ENCODE results near the gene NCKAP5. TPM values are rescaled to one million over a fixed set of nuclear protein-coding genes. Genes with fewer than 3 reads are reported as not detected.

Gene NCKAP5
- total RNA-seq, 1 donor from 2014 or later = 27.9 TPM

DNA sequence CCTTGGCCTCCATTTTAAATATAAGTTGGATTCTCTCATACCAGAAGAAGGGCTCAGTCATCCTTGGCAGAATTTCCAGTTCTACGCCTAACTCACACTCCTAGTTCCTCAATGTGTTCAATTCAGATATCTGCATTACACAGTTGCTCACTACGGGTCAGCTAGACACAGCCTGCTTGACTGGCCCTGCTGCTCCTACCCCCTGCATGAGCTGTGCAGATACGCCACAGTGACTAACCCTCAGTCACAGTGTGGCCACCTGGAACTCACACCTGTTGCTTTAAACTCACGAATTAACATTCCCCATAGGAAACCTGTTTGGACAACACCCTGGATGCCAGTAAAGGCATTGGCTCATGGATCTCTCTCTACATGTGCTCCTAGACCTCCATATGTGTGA is 429.6 kb downstream of the NCKAP5 start:
- no peak for DNase-seq (ENCODE audit: low read depth, low spot score)
- Mint-ChIP-seq H3K9me3 (no peaks in the 10 kb centered on the region), H3K27ac (ENCODE audit: unreplicated experiment) (peak overlapping the region; percentile 16), H3K27me3 (ENCODE audit: low read depth) (no peaks in the 10 kb centered on the region), H3K4me3 (no peak overlapping the region), H3K4me1 (peaks cover 41% of the 10 kb centered on the region), H3K36me3 (ENCODE audit: low read depth) (peaks cover 3% of the 10 kb centered on the region)
- TF ChIP-seq, protein P1, sequence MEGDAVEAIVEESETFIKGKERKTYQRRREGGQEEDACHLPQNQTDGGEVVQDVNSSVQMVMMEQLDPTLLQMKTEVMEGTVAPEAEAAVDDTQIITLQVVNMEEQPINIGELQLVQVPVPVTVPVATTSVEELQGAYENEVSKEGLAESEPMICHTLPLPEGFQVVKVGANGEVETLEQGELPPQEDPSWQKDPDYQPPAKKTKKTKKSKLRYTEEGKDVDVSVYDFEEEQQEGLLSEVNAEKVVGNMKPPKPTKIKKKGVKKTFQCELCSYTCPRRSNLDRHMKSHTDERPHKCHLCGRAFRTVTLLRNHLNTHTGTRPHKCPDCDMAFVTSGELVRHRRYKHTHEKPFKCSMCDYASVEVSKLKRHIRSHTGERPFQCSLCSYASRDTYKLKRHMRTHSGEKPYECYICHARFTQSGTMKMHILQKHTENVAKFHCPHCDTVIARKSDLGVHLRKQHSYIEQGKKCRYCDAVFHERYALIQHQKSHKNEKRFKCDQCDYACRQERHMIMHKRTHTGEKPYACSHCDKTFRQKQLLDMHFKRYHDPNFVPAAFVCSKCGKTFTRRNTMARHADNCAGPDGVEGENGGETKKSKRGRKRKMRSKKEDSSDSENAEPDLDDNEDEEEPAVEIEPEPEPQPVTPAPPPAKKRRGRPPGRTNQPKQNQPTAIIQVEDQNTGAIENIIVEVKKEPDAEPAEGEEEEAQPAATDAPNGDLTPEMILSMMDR (conservative IDR thresholded peaks at IDR 0.05) = no peak

DNA sequence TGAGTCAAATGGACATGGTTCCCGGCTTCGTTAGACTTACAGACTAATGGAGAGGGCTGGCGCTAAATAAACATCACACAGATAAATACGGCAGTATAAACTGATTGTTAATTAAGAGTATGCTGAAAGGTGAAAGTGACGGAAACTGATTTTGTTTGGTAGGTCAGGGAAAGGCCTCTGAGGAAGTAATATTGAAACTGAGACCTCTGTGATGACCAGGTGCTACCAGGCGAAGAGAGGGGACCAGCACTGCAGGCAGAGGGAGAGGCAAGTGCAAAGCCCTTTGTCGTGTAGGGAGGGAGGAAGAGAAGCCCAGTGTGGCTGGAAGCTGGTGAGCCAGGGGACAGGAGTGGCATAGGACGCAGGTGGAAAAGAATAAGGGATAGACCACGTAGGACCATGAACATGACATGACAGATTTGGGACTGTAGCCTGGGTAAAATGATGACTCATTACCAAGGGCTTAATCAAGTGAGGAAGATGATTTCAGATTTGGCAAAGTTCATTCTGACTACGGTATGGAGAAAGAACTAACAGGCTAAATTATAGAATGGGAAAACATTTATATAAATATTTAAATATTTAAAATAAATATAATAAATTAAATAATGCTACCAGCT is 433.1 kb downstream of the NCKAP5 start:
- Mint-ChIP-seq H3K27me3 (ENCODE audit: low read depth) (no peaks in the 10 kb centered on the region), H3K9me3 (no peaks in the 10 kb centered on the region), H3K27ac (ENCODE audit: unreplicated experiment) (peak overlapping the region; percentile 63), H3K4me1 (peaks cover 27% of the 10 kb centered on the region), H3K36me3 (ENCODE audit: low read depth) (peaks cover 7% of the 10 kb centered on the region), H3K4me3 (no peak overlapping the region)
- no peak for DNase-seq (ENCODE audit: low read depth, low spot score)
- TF ChIP-seq, protein P1 (conservative IDR thresholded peaks at IDR 0.05) = no peak

DNA sequence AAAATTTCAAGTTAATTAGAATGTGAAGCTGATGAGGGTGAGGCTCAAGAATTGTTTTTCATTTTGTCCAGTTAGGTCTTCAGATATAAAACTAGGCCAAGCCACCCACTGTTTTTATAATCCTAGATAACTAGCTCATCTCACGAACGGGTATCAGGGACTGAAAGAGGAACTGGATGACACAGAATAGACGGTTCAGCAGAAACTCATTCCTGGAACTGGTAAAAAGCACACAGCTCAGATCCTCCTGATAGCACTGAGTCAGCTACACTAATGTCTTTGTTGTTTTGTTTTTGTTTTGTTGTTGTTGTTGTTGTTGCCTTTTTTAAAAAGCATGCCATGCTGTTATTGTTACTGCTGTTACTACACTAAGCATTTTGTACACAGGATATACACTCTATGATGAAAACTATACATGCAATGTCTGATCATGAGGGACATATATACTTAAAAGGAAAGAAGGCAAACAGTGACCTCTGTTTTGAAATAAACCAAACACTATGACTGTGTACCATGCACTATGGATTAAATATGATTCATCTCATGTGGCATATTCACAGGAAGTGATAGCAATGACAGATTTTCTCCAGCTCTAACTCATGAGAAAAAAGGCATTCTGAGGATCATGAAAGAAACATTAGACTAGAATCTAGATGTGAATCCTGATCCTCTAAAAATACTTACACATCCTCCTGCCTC is 437.6 kb downstream of the NCKAP5 start:
- Mint-ChIP-seq H3K9me3 (no peaks in the 10 kb centered on the region), H3K27ac (ENCODE audit: unreplicated experiment) (no peak overlapping the region), H3K27me3 (ENCODE audit: low read depth) (no peaks in the 10 kb centered on the region), H3K4me3 (no peak overlapping the region), H3K4me1 (no peaks in the 10 kb centered on the region), H3K36me3 (ENCODE audit: low read depth) (peaks cover 12% of the 10 kb centered on the region)
- no peak for DNase-seq (ENCODE audit: low read depth, low spot score)
- TF ChIP-seq, protein P1 (conservative IDR thresholded peaks at IDR 0.05) = no peak

DNA sequence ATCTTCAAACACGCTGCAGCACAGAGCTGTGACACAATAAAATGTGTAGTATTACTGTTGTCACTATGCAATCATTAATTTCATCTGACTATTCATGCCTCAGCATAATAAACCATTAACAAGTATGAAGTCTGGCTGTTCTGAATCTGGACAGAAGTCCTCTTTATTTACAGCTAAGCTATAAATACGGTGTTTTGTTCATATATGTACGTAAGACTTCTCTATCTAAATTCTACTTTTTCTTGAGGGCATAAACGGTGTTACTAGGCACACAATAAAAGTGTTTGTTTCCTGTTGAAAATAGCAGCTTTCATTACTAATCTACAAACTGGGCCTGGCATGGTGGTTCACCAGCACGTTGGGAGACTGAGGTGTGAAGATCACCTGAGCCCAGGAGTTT is 443.8 kb downstream of the NCKAP5 start:
- no peaks in the 10 kb centered on the region for H3K9me3 Mint-ChIP-seq
- no peak overlapping the region for H3K27ac Mint-ChIP-seq (ENCODE audit: unreplicated experiment)
- peaks cover 6% of the 10 kb centered on the region for H3K36me3 Mint-ChIP-seq (ENCODE audit: low read depth)
- DNase-seq (ENCODE audit: low read depth, low spot score) = no peak
- H3K4me1 Mint-ChIP-seq = no peaks in the 10 kb centered on the region
- H3K27me3 Mint-ChIP-seq (ENCODE audit: low read depth) = no peaks in the 10 kb centered on the region
- TF ChIP-seq, protein P1 (conservative IDR thresholded peaks at IDR 0.05) = no peak
- no peak overlapping the region for H3K4me3 Mint-ChIP-seq

DNA sequence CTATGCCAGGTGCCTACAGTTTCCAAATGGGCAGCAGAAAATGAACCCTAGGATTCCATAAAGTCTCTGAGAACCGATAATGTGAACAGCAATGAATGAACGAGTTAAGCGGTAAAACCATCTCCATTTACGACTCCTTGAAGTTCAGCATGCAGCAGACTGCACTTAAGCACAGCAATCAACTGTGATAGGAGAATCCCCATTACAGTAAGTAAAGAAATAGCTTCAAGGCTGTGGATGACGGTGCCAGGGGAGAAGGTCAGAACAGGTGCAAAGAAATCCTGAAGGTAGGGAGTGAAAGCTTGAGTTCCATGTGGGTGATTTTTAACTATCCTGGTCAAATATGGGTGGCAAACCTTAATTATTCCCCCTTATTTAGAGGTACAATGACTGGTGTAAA is 444.4 kb downstream of the NCKAP5 start:
- no peaks in the 10 kb centered on the region for H3K4me1 Mint-ChIP-seq
- TF ChIP-seq, protein P1 (conservative IDR thresholded peaks at IDR 0.05) = no peak
- no peaks in the 10 kb centered on the region for H3K9me3 Mint-ChIP-seq
- H3K36me3 Mint-ChIP-seq (ENCODE audit: low read depth) = peaks cover 5% of the 10 kb centered on the region
- H3K27me3 Mint-ChIP-seq (ENCODE audit: low read depth) = no peaks in the 10 kb centered on the region
- no peak overlapping the region for H3K4me3 Mint-ChIP-seq
- peak overlapping the region; percentile 43 for H3K27ac Mint-ChIP-seq (ENCODE audit: unreplicated experiment)
- no peak for DNase-seq (ENCODE audit: low read depth, low spot score)

Data from neural crest cell (in vitro differentiated cells).